Astrocyte (in vitro differentiated cells and primary cell): ENCODE results near the gene ANKRD24. TPM values are rescaled to one million over a fixed set of nuclear protein-coding genes. Genes with fewer than 3 reads are reported as not detected.

Experiments used
- DNase-seq: peaks from one replicate; pipeline ENCODE4 v3.0.0-alpha.2; 2010; ENCODE audit warnings: low read depth
- FAIRE-seq: peaks from 2 replicates; lab custom pipeline; 2011; peaks lifted over from hg19 to GRCh38; lab: Jason Lieb, UNC
- H2AFZ ChIP-seq: 2 replicates; pipeline ENCODE4 v1.6.0; 2012; ENCODE audit warnings: low read depth, low read length, inconsistent platforms
- H3K27ac ChIP-seq: 2 replicates; pipeline ENCODE4 v1.5.1; 2011; ENCODE audit warnings: low read depth, low read length, inconsistent platforms
- H3K27me3 ChIP-seq: 2 replicates; pipeline ENCODE4 v1.6.0; 2011; ENCODE audit warnings: low read length, inconsistent platforms; ENCODE audit not compliant: insufficient read depth
- H3K36me3 ChIP-seq: 2 replicates; pipeline ENCODE4 v1.5.1; 2011; ENCODE audit warnings: low read length, inconsistent platforms; ENCODE audit not compliant: insufficient read depth
- H3K4me1 ChIP-seq: 2 replicates; pipeline ENCODE4 v1.5.1; 2011; ENCODE audit warnings: low read length, inconsistent platforms; ENCODE audit not compliant: insufficient read depth
- H3K4me2 ChIP-seq: 2 replicates; pipeline ENCODE4 v1.6.0; 2012; ENCODE audit warnings: low read length, inconsistent platforms
- H3K4me3 ChIP-seq: 2 replicates; pipeline ENCODE4 v1.5.1; 2011; ENCODE audit warnings: low read depth, mild to moderate bottlenecking, low read length, inconsistent platforms; ENCODE audit not compliant: insufficient read depth
- H3K79me2 ChIP-seq: 2 replicates; pipeline ENCODE4 v1.6.0; 2012; ENCODE audit warnings: mild to moderate bottlenecking, low read length, inconsistent platforms; ENCODE audit not compliant: insufficient read depth
- H3K9ac ChIP-seq: 2 replicates; pipeline ENCODE4 v1.6.0; 2012; ENCODE audit warnings: mild to moderate bottlenecking, low read length, inconsistent platforms
- H3K9me3 ChIP-seq: 2 replicates; pipeline ENCODE4 v1.5.1; 2012; ENCODE audit warnings: low read depth, mild to moderate bottlenecking, low read length, inconsistent platforms; ENCODE audit not compliant: insufficient read depth
- H4K20me1 ChIP-seq: 2 replicates; pipeline ENCODE4 v1.6.0; 2012; ENCODE audit warnings: low read length, inconsistent platforms; ENCODE audit not compliant: insufficient read depth
- H3K27ac Mint-ChIP-seq: one replicate; pipeline ENCODE4 v1.8.0; 2021; ENCODE audit warnings: mild to moderate bottlenecking, mixed read lengths; ENCODE audit not compliant: unreplicated experiment
- H3K27me3 Mint-ChIP-seq: one replicate; pipeline ENCODE4 v1.8.0; 2021; ENCODE audit warnings: low read depth, mixed read lengths; ENCODE audit not compliant: unreplicated experiment
- H3K36me3 Mint-ChIP-seq: one replicate; pipeline ENCODE4 v1.8.0; 2021; ENCODE audit warnings: low read depth, mixed read lengths; ENCODE audit not compliant: unreplicated experiment
- H3K4me1 Mint-ChIP-seq: one replicate; pipeline ENCODE4 v1.8.0; 2021; ENCODE audit warnings: low read depth, mixed read lengths; ENCODE audit not compliant: unreplicated experiment
- H3K4me3 Mint-ChIP-seq: one replicate; pipeline ENCODE4 v1.8.0; 2021; ENCODE audit warnings: mild to moderate bottlenecking, moderate library complexity, mixed read lengths; ENCODE audit not compliant: unreplicated experiment
- H3K9me3 Mint-ChIP-seq: one replicate; pipeline ENCODE4 v1.8.0; 2021; ENCODE audit warnings: mild to moderate bottlenecking, mixed read lengths; ENCODE audit not compliant: unreplicated experiment
- EZH2 ChIP-seq: IDR thresholded peaks from 2 replicates; pipeline ENCODE4 v1.6.1; 2012; ENCODE audit warnings: mild to moderate bottlenecking, low read length, inconsistent platforms; ENCODE audit not compliant: insufficient read depth
- total RNA-seq: library from RNA; stranded (reverse); gene quantifications from 2 replicates; pipeline ENCODE4 v1.2.1, GENCODE V29; 2021
- TF ChIP-seq, protein P1 (sequence below): IDR thresholded peaks from 2 replicates; pipeline ENCODE4 v1.5.1; 2011; ENCODE audit warnings: low read depth, mild to moderate bottlenecking, inconsistent platforms, low read length, moderate library complexity; ENCODE audit not compliant: insufficient read depth

The ANKRD24 gene
- total RNA-seq, 1 donor from 2014 or later, result 0.73 TPM

DNA sequence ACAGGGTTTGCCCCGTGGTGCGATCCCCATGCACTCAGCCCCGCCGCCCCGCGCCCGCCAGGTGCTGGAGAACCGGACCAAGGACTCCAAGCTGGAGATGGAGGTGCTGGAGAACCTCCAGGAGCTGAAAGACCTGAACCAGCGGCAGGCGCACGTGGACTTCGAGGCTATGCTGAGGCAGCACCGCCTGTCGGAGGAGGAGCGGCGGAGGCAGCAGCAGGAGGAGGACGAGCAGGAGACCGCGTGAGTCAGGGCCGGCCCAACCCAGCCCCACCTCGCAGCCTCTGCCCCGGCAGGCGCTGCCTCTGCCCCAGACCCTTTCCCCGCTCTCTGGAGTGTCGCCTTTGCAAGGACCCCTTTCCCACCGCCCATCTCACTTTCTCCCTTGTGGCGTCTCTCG is 75.7 kb downstream of the ANKRD24 start:
- Mint-ChIP-seq H3K4me1 (no peaks in the 10 kb centered on the region), H3K4me3 (no peak overlapping the region), H3K9me3 (peaks cover 4% of the 10 kb centered on the region), H3K27me3 (no peaks in the 10 kb centered on the region), H3K27ac (no peak overlapping the region), H3K36me3 (peaks cover 24% of the 10 kb centered on the region)
- no peak overlapping the region for H3K9ac ChIP-seq
- H3K36me3 ChIP-seq, result peaks cover 15% of the 10 kb centered on the region
- no peaks in the 10 kb centered on the region for H3K79me2 ChIP-seq
- peaks cover 3% of the 10 kb centered on the region for H3K9me3 ChIP-seq
- no peak overlapping the region for H3K27ac ChIP-seq
- no peaks in the 10 kb centered on the region for H3K27me3 ChIP-seq
- no peak for TF ChIP-seq EZH2
- TF ChIP-seq, protein P1, sequence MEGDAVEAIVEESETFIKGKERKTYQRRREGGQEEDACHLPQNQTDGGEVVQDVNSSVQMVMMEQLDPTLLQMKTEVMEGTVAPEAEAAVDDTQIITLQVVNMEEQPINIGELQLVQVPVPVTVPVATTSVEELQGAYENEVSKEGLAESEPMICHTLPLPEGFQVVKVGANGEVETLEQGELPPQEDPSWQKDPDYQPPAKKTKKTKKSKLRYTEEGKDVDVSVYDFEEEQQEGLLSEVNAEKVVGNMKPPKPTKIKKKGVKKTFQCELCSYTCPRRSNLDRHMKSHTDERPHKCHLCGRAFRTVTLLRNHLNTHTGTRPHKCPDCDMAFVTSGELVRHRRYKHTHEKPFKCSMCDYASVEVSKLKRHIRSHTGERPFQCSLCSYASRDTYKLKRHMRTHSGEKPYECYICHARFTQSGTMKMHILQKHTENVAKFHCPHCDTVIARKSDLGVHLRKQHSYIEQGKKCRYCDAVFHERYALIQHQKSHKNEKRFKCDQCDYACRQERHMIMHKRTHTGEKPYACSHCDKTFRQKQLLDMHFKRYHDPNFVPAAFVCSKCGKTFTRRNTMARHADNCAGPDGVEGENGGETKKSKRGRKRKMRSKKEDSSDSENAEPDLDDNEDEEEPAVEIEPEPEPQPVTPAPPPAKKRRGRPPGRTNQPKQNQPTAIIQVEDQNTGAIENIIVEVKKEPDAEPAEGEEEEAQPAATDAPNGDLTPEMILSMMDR, result no peak
- FAIRE-seq, result no peak
- H3K4me2 ChIP-seq, result no peak overlapping the region
- DNase-seq, result no peak
- no peaks in the 10 kb centered on the region for H4K20me1 ChIP-seq
- H3K4me3 ChIP-seq, result no peak overlapping the region
- H2AFZ ChIP-seq, result no peak overlapping the region
- no peaks in the 10 kb centered on the region for H3K4me1 ChIP-seq

DNA sequence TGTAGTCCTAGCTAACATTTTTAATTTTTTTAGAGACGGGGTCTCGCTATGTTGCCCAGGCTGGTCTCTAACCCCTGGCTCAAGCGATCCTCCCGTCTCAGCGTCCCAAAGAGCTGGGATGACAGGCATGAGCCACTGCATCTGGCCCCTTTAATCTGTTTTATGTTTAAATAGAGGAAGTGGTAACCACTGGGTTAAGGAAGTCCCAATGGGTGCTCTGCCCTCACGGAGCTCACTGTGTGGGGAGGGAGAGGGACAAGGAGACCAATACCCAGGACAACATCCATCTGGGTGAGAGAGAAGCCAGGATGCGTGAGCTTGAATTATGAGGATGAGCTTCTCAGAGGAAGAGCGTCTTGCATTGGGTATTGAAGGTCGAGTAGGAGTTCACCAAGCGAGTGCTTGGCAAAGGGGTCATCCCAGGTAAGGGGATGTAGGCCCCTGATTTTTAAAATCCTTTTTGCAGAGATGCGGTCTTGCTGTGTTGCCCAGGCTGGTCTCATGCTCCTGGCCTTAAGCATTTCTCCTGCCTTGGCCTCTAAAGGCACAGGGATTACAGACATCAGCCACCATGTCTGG is 78.2 kb downstream of the ANKRD24 start:
- H3K4me1 Mint-ChIP-seq, result no peaks in the 10 kb centered on the region
- TF ChIP-seq, protein P1, result no peak
- no peak for TF ChIP-seq EZH2
- Histone ChIP-seq H3K9ac (no peak overlapping the region), H3K4me1 (no peaks in the 10 kb centered on the region), H4K20me1 (no peaks in the 10 kb centered on the region), H3K36me3 (peaks cover 9% of the 10 kb centered on the region), H3K79me2 (no peaks in the 10 kb centered on the region), H3K4me3 (no peak overlapping the region), H3K9me3 (peaks cover 3% of the 10 kb centered on the region), H3K27me3 (no peaks in the 10 kb centered on the region), H3K4me2 (no peak overlapping the region), H3K27ac (no peak overlapping the region), H2AFZ (no peak overlapping the region)
- peaks cover 16% of the 10 kb centered on the region for H3K36me3 Mint-ChIP-seq
- no peak overlapping the region for H3K27ac Mint-ChIP-seq
- no peak overlapping the region for H3K4me3 Mint-ChIP-seq
- no peaks in the 10 kb centered on the region for H3K27me3 Mint-ChIP-seq
- no peaks in the 10 kb centered on the region for H3K9me3 Mint-ChIP-seq
- no peak for DNase-seq
- no peak for FAIRE-seq

GRCh38 chr19:4264812-4265211 is 82.3 kb downstream of the ANKRD24 start:
- no peaks in the 10 kb centered on the region for H3K4me1 ChIP-seq
- H3K4me1 Mint-ChIP-seq, result no peaks in the 10 kb centered on the region
- H3K4me3 Mint-ChIP-seq, result no peak overlapping the region
- no peaks in the 10 kb centered on the region for H3K9me3 Mint-ChIP-seq
- no peak overlapping the region for H3K4me3 ChIP-seq
- H3K36me3 ChIP-seq, result peaks cover 5% of the 10 kb centered on the region
- H3K79me2 ChIP-seq, result no peaks in the 10 kb centered on the region
- no peaks in the 10 kb centered on the region for H3K27me3 Mint-ChIP-seq
- no peaks in the 10 kb centered on the region for H3K9me3 ChIP-seq
- H3K9ac ChIP-seq, result no peak overlapping the region
- TF ChIP-seq EZH2, result no peak
- TF ChIP-seq, protein P1, result no peak
- H4K20me1 ChIP-seq, result peaks cover 6% of the 10 kb centered on the region
- no peak overlapping the region for H3K27ac ChIP-seq
- H2AFZ ChIP-seq, result no peak overlapping the region
- no peaks in the 10 kb centered on the region for H3K27me3 ChIP-seq
- no peak overlapping the region for H3K27ac Mint-ChIP-seq
- FAIRE-seq (no peak), DNase-seq (no peak)
- peaks cover 7% of the 10 kb centered on the region for H3K36me3 Mint-ChIP-seq
- H3K4me2 ChIP-seq, result no peak overlapping the region
